DOHH2 (cell line): Measurements from ENCODE around the gene MYPN.

ENCODE experiments used
- H3F3A ChIP-seq: fragments of 200-600 bp; sonication (generic), shearing (Covaris generic); 2 replicates; pipeline ENCODE4 v1.6.0; 2016; ENCODE audit warnings: antibody characterized with exemption, mild to moderate bottlenecking; ENCODE audit not compliant: control insufficient read depth, insufficient read depth
- H3K27ac ChIP-seq: fragments of 200-600 bp; sonication (generic); 2 replicates; pipeline ENCODE4 v1.5.1; 2014; ENCODE audit warnings: low read depth, mild to moderate bottlenecking, low read length, moderate library complexity
- H3K27me3 ChIP-seq: fragments of 200-600 bp; sonication (generic); 2 replicates; pipeline ENCODE4 v1.6.1; 2014; ENCODE audit warnings: mild to moderate bottlenecking, low read length, mixed read lengths; ENCODE audit not compliant: control insufficient read depth
- H3K36me3 ChIP-seq: fragments of 200-600 bp; sonication (generic); 2 replicates; pipeline ENCODE4 v1.6.1; 2014; ENCODE audit warnings: mild to moderate bottlenecking, low read length, moderate library complexity, mixed read lengths; ENCODE audit not compliant: control insufficient read depth
- H3K4me1 ChIP-seq: fragments of 200-600 bp; sonication (generic); 2 replicates; pipeline ENCODE4 v1.6.1; 2014; ENCODE audit warnings: mild to moderate bottlenecking, low read length, mixed read lengths; ENCODE audit not compliant: control insufficient read depth
- H3K4me2 ChIP-seq: fragments of 200-600 bp; sonication (generic); 2 replicates; pipeline ENCODE4 v1.6.0; 2014; ENCODE audit warnings: mild to moderate bottlenecking, low read length, moderate library complexity
- H3K4me3 ChIP-seq: fragments of 200-600 bp; sonication (generic); 2 replicates; pipeline ENCODE4 v1.5.1; 2014; ENCODE audit warnings: mild to moderate bottlenecking, low read length, mixed read lengths
- H3K79me2 ChIP-seq: fragments of 200-600 bp; sonication (generic); 2 replicates; pipeline ENCODE4 v1.6.1; 2014; ENCODE audit warnings: mild to moderate bottlenecking, low read length, mixed read lengths; ENCODE audit not compliant: control insufficient read depth
- H3K9me2 ChIP-seq: fragments of 200-600 bp; sonication (generic); replicated peaks from 2 replicates; pipeline ENCODE4 v1.6.1; 2014; ENCODE audit warnings: mild to moderate bottlenecking, low read length, mixed read lengths; ENCODE audit not compliant: control insufficient read depth
- H3K9me3 ChIP-seq: fragments of 200-600 bp; sonication (generic); 2 replicates; pipeline ENCODE4 v1.6.1; 2014; ENCODE audit warnings: antibody characterized with exemption, low read length, mixed read lengths; ENCODE audit not compliant: control insufficient read depth, insufficient read depth
- H4K20me1 ChIP-seq: fragments of 200-600 bp; sonication (generic); 2 replicates; pipeline ENCODE4 v1.6.0; 2014; ENCODE audit warnings: low read depth, mild to moderate bottlenecking, antibody characterized with exemption, low read length, moderate library complexity; ENCODE audit not compliant: control insufficient read depth, insufficient read depth
- CTCF ChIP-seq: fragments of 200-600 bp; sonication (generic); IDR thresholded peaks from one replicate; pipeline ENCODE4 v1.5.1; 2014; ENCODE audit warnings: antibody characterized with exemption, mild to moderate bottlenecking, low read depth, low read length; ENCODE audit not compliant: poor library complexity, severe bottlenecking
- EZH2phosphoT487 ChIP-seq: fragments of 200-600 bp; sonication (generic); IDR thresholded peaks from 2 replicates; pipeline ENCODE4 v1.6.1; 2017; ENCODE audit warnings: borderline replicate concordance, mild to moderate bottlenecking, antibody characterized with exemption, low read length, moderate library complexity, mixed read lengths

MYPN gene

GRCh38 chr10:68086910-68087684 lies 22.2 kb upstream of the MYPN start:
- Histone ChIP-seq H3K79me2 (no peaks in the 10 kb centered on the region), H3K4me3 (no peak overlapping the region), H3K9me2 (no peaks in the 10 kb centered on the region), H3K27ac (no peak overlapping the region), H3K4me1 (no peaks in the 10 kb centered on the region), H3K9me3 (no peaks in the 10 kb centered on the region), H3F3A (no peaks in the 10 kb centered on the region), H3K36me3 (no peaks in the 10 kb centered on the region), H3K27me3 (no peaks in the 10 kb centered on the region), H4K20me1 (no peaks in the 10 kb centered on the region), H3K4me2 (no peak overlapping the region)
- TF ChIP-seq EZH2phosphoT487 (no peak), CTCF (no peak)

- no peak overlapping the region for H3K27ac ChIP-seq
- H3K36me3 ChIP-seq = no peaks in the 10 kb centered on the region
Observed at GRCh38 chr10:68087685-68088401, 21.4 kb upstream of the MYPN start.

GRCh38 chr10:68088740-68089139 lies 20.5 kb upstream of the MYPN start:
- Histone ChIP-seq H3K4me3 (no peak overlapping the region), H3K27me3 (no peaks in the 10 kb centered on the region)

More at GRCh38 chr10:68087685-68088401, 21.4 kb upstream of the MYPN start:
- Histone ChIP-seq H3K4me1 (no peaks in the 10 kb centered on the region), H3F3A (no peaks in the 10 kb centered on the region), H3K9me3 (no peaks in the 10 kb centered on the region), H3K9me2 (no peaks in the 10 kb centered on the region), H3K79me2 (no peaks in the 10 kb centered on the region), H3K4me2 (no peak overlapping the region), H3K27me3 (no peaks in the 10 kb centered on the region), H3K4me3 (no peak overlapping the region), H4K20me1 (no peaks in the 10 kb centered on the region)
- TF ChIP-seq CTCF (no peak), EZH2phosphoT487 (no peak)

More at GRCh38 chr10:68088740-68089139, 20.5 kb upstream of the MYPN start:
- Histone ChIP-seq H3K4me2 (no peak overlapping the region), H3K9me3 (peaks cover 4% of the 10 kb centered on the region; the same call in 1 of the 2 replicates), H3K9me2 (no peaks in the 10 kb centered on the region), H3F3A (no peaks in the 10 kb centered on the region), H3K27ac (no peak overlapping the region), H3K4me1 (peaks cover 3% of the 10 kb centered on the region), H3K36me3 (no peaks in the 10 kb centered on the region), H4K20me1 (no peaks in the 10 kb centered on the region), H3K79me2 (no peaks in the 10 kb centered on the region)
- TF ChIP-seq EZH2phosphoT487 (no peak), CTCF (no peak)
